Activated CD4-positive, alpha-beta memory T cell treated with anti-CD3 and anti-CD28 coated beads for 36 hours (primary cell): ENCODE results near the gene NAA25. TPM values are rescaled to one million over a fixed set of nuclear protein-coding genes. Genes with fewer than 3 reads are reported as not detected.

Experiments
- CTCF ChIA-PET: fragments of 350-600 bp; sonication (Branson Sonifier 250); formaldehyde crosslinking; loops from one replicate; lab custom pipeline; 2021; ENCODE audit warnings: antibody characterized with exemption, inconsistent platforms; lab: Charles Lee
- POLR2A ChIA-PET: fragments of 350-600 bp; sonication (Branson Sonifier 250); formaldehyde crosslinking; loops from one replicate; lab custom pipeline; 2021; ENCODE audit warnings: antibody characterized with exemption; lab: Charles Lee
- DNase-seq: peaks from one replicate; pipeline ENCODE4 v3.0.0-alpha.2; 2020
- H3K27ac Mint-ChIP-seq: one replicate; pipeline ENCODE4 v1.8.0; 2021; ENCODE audit warnings: mixed read lengths
- H3K27me3 Mint-ChIP-seq: one replicate; pipeline ENCODE4 v1.8.0; 2021; ENCODE audit warnings: mixed read lengths
- H3K36me3 Mint-ChIP-seq: one replicate; pipeline ENCODE4 v1.8.0; 2021; ENCODE audit warnings: mixed read lengths
- H3K4me1 Mint-ChIP-seq: one replicate; pipeline ENCODE4 v1.8.0; 2021; ENCODE audit warnings: low read depth, mixed read lengths
- H3K4me3 Mint-ChIP-seq: one replicate; pipeline ENCODE4 v1.8.0; 2021; ENCODE audit warnings: mild to moderate bottlenecking, mixed read lengths
- H3K9me3 Mint-ChIP-seq: one replicate; pipeline ENCODE4 v1.8.0; 2021; ENCODE audit warnings: mixed read lengths
- intact Hi-C: fragments of 100-400 bp; cut with micrococcal nuclease; formaldehyde crosslinking; loops from one replicate; pipeline ENCODE4 v1.15.1; 2023
- total RNA-seq, 2 experiments: library from RNA; stranded (reverse); gene quantifications; one replicate each; pipeline ENCODE4 v1.2.3, GENCODE V29; 2021

The NAA25 gene
- total RNA-seq, 2 experiments from 2014 or later: 41.7 to 43.3 TPM

DNA sequence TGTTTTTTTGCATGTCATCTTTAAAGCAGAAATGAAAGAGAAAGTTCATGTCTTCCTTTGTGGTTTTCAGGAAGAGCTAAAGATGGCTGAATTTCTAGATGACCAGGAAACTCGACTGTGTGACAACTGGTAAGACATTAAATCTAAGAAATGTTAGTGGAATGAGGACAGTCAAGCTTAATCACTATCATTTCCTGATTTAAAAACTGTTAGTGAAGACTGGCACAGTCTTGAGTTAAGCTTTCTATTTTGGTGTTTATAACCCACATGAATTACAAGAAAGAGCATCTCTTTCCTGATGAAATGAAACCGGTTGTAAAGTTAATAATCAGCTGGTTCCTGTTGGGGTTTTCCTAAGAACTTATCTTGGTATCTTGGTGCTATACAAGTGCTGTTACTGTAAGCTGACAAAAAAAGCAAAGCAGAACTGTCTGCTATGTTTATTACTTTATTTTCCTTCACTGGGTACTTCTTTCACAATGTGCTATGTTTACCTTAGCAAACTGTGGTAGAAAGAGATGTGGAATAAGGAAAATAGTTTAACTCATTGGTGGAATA, 21.9 kb upstream of the NAA25 start:
- Mint-ChIP-seq H3K4me3 (peak overlapping the region; percentile 55), H3K9me3 (no peaks in the 10 kb centered on the region), H3K36me3 (peaks cover 13% of the 10 kb centered on the region), H3K27ac (peak overlapping the region; percentile 76), H3K4me1 (peaks cover 56% of the 10 kb centered on the region), H3K27me3 (no peaks in the 10 kb centered on the region)
- intact Hi-C loops: loop anchor here (1.0 to 5.0 kb wide), 7 partner anchors 22 to 257 kb away; partner anchors contain the start of genes ERP29, NAA25 and TMEM116
- POLR2A ChIA-PET: interaction anchor here (0.6 to 2.3 kb wide), 11 partner anchors 15 to 289 kb away, joined by 3 to 24 read pairs (median 7); partner anchors contain the start of gene NAA25
- CTCF ChIA-PET: interaction anchor here (0.6 to 2.1 kb wide), 6 partner anchors 18 to 377 kb away, joined by 3 to 5 read pairs (median 4); no protein-coding TSS in a partner anchor
- DNase-seq: no peak

DNA sequence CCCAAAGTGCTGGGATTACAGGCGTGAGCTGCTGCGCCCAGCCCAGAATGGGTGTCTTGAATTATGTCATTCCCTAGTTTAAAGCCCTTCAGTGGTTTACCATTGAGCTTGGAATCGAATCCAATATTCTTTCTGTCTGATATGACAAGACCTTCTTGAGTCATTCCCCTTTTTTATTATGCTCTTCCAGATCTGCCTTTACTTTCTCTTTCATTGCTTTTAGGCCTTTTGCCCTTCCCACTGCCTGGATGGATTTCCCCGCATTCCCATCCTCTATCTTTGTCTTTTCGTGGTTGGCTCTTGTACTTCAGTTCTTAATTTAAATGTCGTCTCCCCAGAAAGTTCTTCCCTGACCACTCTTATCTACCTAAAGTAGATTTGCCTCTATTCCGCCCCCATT, 18.3 kb upstream of the NAA25 start:
- intact Hi-C loops: loop anchor here (5.0 kb wide), 1 partner anchor 280 kb away; the partner anchor contains the start of gene RPL6
- POLR2A ChIA-PET: interaction anchor here (0.9 to 3.2 kb wide), 5 partner anchors 12 to 113 kb away, joined by 3 to 60 read pairs (median 6); partner anchors contain the start of genes ERP29, NAA25 and TMEM116

DNA sequence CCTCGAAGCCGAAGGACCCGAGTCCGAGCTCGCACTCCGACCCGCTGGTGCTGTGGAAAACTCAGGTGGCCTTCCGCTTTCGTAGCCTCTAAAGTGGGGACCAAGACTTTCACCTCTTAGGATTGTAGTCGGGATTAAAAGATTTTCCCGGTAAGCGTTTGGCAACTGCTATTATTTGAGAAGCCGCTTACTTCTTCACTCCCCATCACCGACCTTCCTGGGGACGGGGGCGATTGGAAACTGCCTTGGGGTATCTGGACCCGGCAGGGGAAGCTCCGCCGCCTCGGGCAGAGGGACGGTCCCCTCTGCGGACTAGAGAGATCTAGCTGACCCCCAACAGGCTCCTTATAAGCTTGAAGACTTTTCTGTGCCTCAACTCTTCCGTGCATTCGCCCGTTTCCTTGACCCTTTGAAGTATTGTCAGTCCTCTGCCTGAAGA, 17.4 kb upstream of the NAA25 start:
- Mint-ChIP-seq H3K4me3 (peak overlapping the region; percentile 87), H3K9me3 (no peaks in the 10 kb centered on the region), H3K4me1 (peaks cover 40% of the 10 kb centered on the region), H3K27ac (peak overlapping the region; percentile 76), H3K27me3 (peaks cover 1% of the 10 kb centered on the region), H3K36me3 (peaks cover 3% of the 10 kb centered on the region)
- intact Hi-C loops: loop anchor here (1.0 to 5.0 kb wide), 3 partner anchors 17 to 281 kb away; partner anchors contain the start of gene RPL6
- DNase-seq: no peak
- ChIA-PET CTCF (interaction anchor here (1.0 to 2.8 kb wide), 4 partner anchors 14 to 39 kb away, joined by 3 to 12 read pairs (median 3); partner anchors contain the start of gene NAA25), POLR2A (interaction anchor here (1.0 to 3.2 kb wide), 7 partner anchors 9 to 112 kb away, joined by 3 to 60 read pairs (median 7); partner anchors contain the start of genes ERP29, NAA25 and TMEM116)

More for the DNA sequence above, 18.3 kb upstream of the NAA25 start:
- no peak for DNase-seq
- Mint-ChIP-seq H3K36me3 (peaks cover 6% of the 10 kb centered on the region), H3K9me3 (no peaks in the 10 kb centered on the region), H3K4me3 (peak overlapping the region; percentile 87), H3K4me1 (peaks cover 49% of the 10 kb centered on the region), H3K27ac (peak overlapping the region; percentile 76), H3K27me3 (no peaks in the 10 kb centered on the region)
- CTCF ChIA-PET: interaction anchor here (1.1 to 2.8 kb wide), 2 partner anchors 15 to 18 kb away, joined by 3 to 12 read pairs; partner anchors contain the start of gene NAA25

DNA sequence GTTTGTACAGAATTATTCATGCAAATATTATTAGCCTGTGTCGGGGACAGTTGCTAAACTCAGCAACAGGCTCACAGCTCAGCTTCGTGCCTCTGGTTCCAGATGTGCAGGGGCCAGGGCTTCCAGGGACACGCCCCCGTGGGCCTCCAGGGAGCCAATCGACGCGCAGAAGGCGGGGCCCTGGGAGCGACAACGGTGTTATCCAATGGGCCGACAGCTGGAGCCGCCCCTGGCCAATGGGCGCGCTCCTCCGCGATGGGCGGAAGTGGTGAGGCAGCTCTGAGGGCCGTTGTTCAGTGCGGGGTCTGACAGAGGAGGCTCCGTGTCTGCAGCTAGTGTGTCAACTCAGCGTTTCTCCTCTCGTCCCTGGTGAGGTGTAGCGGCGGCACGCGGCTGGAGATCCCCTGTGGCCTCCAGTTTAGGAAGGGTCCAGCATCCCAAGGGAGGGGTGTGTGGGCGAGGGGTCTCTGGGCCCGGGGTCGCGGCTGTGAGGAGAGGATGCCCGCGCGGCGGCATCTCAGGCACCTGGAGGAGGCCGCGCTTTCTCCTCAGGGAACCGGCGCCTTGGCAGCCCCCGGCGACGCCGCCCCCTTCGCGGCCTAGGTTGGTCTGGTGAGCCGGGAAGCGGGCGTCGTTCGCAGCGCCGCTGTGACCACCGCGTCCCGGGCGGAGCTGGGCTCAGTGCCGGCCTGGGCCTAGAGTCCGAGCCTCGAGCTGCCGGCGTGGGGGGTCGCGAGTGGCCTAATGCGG, 16.8 kb upstream of the NAA25 start, which contains the start of gene TRAFD1:
Gene TRAFD1, plus strand, starts transcription at position 311 of the 750 bp plus-strand sequence. CDS start 4,963 bp downstream, outside the sequence.
- Mint-ChIP-seq H3K27me3 (peaks cover 1% of the 10 kb centered on the region), H3K9me3 (no peaks in the 10 kb centered on the region), H3K27ac (peak within 1 kb of the TSS; percentile 87), H3K4me3 (peak within 1 kb of the TSS; percentile 87), H3K4me1 (peaks cover 36% of the 10 kb centered on the region), H3K36me3 (peaks cover 3% of the 10 kb centered on the region)
- POLR2A ChIA-PET: interaction anchor here (0.7 to 3.2 kb wide), 10 partner anchors 9 to 112 kb away, joined by 3 to 60 read pairs (median 7); partner anchors contain the start of genes ERP29, NAA25 and TMEM116
- DNase-seq: peak; percentile 99
- CTCF ChIA-PET: interaction anchor here (0.8 to 2.8 kb wide), 4 partner anchors 17 to 112 kb away, joined by 3 to 12 read pairs (median 3); partner anchors contain the start of genes ERP29, NAA25 and TMEM116
- intact Hi-C loops: loop anchor here (1.0 to 5.0 kb wide), 3 partner anchors 16 to 282 kb away; partner anchors contain the start of gene RPL6

DNA sequence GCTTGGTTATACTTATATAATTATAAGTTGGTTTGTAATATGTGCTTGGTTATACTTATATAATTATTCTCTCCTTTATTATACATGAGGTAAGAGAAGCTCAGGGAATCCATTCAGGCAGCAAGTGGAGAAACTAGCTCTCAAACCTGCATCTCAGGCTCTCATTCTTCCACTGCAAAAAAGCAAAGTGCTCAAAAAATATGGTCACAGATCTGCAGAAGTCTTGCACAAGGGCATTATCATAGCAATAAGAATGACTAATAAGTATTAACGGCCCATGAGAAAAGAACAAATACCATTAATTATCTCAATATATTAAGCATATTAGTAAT, 16.3 kb upstream of the NAA25 start:
- ChIA-PET POLR2A (interaction anchor here (0.7 to 3.2 kb wide), 10 partner anchors 8 to 111 kb away, joined by 3 to 60 read pairs (median 7); partner anchors contain the start of genes ERP29, NAA25 and TMEM116), CTCF (interaction anchor here (0.8 to 2.8 kb wide), 3 partner anchors 16 to 112 kb away, joined by 3 to 12 read pairs (median 3); partner anchors contain the start of genes ERP29, NAA25 and TMEM116)
- Mint-ChIP-seq H3K9me3 (no peaks in the 10 kb centered on the region), H3K27ac (peak overlapping the region; percentile 87), H3K4me3 (peak overlapping the region; percentile 87), H3K36me3 (peaks cover 3% of the 10 kb centered on the region), H3K4me1 (peaks cover 36% of the 10 kb centered on the region), H3K27me3 (peaks cover 1% of the 10 kb centered on the region)
- intact Hi-C loops: loop anchor here (1.0 to 5.0 kb wide), 3 partner anchors 16 to 282 kb away; partner anchors contain the start of gene RPL6
- no peak for DNase-seq

DNA sequence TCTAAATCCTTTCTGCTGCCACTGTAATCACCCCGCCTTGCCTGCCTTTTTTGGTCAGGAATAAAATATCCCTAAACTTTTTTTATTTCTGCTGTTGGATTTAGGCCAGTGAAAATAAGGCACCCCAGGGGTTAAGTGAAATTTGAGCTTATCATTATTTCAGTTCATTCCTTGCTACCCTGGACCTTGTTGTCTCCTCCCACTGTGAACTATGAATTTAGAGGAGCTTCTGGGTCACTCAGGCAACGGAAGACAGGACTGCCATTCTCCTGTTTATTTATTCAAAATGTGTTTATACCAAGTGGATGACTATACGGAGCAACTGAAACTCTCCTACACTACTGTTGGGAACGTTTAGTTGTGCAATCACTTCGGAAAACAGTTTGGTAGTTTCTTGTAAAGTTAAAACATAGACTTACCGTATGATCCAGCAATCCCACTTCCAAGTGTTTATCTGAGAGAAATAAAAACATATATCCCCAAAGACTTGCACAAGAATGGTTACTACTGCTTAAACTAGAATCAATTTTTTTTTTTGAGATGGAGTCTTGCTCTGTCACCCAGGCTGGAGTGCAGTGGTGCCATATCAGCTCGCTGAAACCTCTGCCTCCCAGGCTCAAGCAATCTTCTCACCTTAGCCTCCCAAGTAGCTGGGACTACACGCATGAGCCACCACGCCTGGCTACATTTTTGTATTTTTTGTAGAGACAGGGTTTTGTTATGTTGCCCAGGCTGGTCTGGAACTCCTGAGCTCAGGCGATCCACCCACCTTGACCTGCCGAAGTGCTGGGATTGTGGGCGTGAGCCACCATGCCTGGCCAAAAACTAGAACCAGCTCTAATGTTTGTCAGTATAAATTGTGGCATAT, 14.5 kb upstream of the NAA25 start:
- Mint-ChIP-seq H3K4me3 (no peak overlapping the region), H3K36me3 (peaks cover 3% of the 10 kb centered on the region), H3K27ac (no peak overlapping the region), H3K4me1 (peaks cover 20% of the 10 kb centered on the region), H3K27me3 (peaks cover 1% of the 10 kb centered on the region), H3K9me3 (no peaks in the 10 kb centered on the region)
- intact Hi-C loops: no loop called here
- CTCF ChIA-PET: interaction anchor here (0.7 kb wide), 1 partner anchor 302 kb away, joined by 4 read pairs; no protein-coding TSS in a partner anchor
- POLR2A ChIA-PET: interaction anchor here (0.6 kb wide), 1 partner anchor 247 kb away, joined by 3 read pairs; no protein-coding TSS in a partner anchor
- no peak for DNase-seq

DNA sequence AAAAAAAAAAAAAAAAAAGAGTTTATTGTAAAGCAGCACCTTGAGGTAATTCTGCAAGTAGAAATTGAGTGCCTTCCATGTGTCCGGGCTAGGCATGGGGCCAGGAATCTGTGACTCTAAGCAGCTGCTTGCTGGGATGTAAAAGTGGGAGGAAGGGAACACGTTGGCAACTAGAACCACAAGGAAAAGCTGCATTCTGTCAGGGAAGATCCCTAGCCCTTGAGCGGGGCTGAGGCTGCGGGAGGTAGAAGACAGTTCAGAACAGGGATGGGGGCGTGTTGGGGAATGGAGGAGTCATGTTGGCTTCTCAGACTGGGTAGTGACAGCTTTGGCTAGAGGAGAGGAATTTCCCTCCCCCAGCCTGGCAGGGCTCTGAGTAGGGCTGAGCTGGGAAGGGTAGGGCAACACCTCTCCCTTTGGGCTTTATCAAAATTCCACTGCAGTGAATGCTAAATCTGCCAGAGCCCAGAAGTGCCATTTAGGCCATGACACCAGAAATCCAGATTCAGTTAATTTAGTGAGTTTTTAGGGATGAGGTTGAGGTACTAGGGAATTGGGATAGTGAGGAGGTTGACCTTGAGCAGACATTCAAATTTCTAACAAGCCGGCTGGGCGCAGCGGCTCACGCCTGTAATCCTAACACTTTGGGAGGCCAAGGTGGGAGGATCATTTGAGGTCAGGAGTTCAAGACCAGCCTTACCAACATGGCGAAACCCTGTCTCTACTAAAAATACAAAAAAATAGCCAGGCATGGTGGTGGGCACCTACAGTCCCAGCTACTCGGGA, 13.4 kb upstream of the NAA25 start:
- H3K36me3 Mint-ChIP-seq: peaks cover 3% of the 10 kb centered on the region
- H3K27me3 Mint-ChIP-seq: peaks cover 1% of the 10 kb centered on the region
- no peak overlapping the region for H3K27ac Mint-ChIP-seq
- intact Hi-C loops: no loop called here
- H3K4me1 Mint-ChIP-seq: peaks cover 13% of the 10 kb centered on the region
- CTCF ChIA-PET: interaction anchor here (0.7 kb wide), 1 partner anchor 303 kb away, joined by 4 read pairs; no protein-coding TSS in a partner anchor
- no peak for DNase-seq
- no peak overlapping the region for H3K4me3 Mint-ChIP-seq
- H3K9me3 Mint-ChIP-seq: no peaks in the 10 kb centered on the region
- POLR2A ChIA-PET: no interaction called here

DNA sequence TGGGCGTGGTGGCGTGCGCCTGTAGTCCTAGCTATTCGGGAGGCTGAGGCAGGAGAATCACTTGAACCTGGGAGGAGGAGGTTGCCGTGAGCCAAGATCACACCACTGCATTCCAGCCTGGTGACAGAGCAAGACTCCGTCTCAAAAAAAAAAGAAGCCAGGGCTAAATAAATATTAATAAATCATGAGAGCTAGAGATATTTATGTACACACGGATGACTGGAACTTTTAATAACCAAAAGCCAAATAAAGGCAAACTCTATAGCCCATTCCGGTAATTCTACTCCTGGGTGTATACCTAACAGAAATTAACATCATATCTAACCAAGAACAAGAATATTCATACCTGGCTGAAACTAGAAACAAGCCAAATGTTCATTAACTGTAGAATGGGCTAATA, 9.1 kb upstream of the NAA25 start:
- POLR2A ChIA-PET: no interaction called here
- Mint-ChIP-seq H3K4me1 (peaks cover 11% of the 10 kb centered on the region), H3K27ac (no peak overlapping the region), H3K9me3 (no peaks in the 10 kb centered on the region), H3K4me3 (no peak overlapping the region), H3K27me3 (peaks cover 1% of the 10 kb centered on the region), H3K36me3 (no peaks in the 10 kb centered on the region)
- intact Hi-C loops: no loop called here
- DNase-seq: no peak
- CTCF ChIA-PET: no interaction called here

DNA sequence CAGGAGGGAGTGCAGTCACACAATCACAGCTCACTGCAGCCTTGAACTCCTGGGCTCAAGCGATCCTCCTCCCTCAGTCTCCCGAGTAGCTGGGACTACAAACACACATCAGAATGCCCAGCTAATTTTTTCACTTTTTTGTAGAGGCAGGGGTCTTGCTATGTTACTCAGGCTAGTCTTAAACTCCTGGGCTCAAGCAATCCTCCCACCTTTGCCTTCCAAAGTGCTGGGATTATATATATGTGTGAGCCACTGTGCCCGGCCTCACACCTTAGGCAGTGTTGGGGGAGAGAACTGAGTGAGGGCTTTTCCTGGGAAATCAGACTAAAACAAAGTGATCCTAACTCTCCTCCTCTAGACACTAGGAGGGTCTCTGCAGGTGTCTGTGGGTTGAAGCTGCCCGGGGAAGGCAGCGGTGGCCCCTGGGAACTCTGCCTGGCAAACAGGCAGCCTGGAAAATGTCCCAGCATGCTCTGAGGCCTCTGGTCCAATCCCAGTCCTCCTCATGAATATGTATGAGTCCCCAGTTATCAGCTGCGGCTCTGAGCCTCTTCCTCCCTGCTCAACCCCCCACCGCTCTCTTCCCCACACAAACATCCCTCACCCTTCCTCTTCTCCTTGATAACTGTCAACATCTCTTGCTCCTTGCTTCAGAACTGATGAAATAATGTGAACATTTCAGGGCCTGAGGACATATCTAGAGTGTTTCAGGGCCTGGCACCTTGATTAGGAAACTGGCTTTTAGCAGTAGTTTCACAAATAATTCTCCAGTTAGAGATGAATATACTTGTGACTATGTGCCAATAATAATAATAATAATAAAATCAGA, 7.9 kb upstream of the NAA25 start:
- H3K27ac Mint-ChIP-seq: no peak overlapping the region
- ChIA-PET POLR2A (interaction anchor here (1.8 kb wide), 1 partner anchor 9 kb away, joined by 7 read pairs; the partner anchor contains the start of gene TRAFD1), CTCF (no interaction called here)
- H3K9me3 Mint-ChIP-seq: no peaks in the 10 kb centered on the region
- H3K36me3 Mint-ChIP-seq: no peaks in the 10 kb centered on the region
- H3K27me3 Mint-ChIP-seq: no peaks in the 10 kb centered on the region
- H3K4me3 Mint-ChIP-seq: no peak overlapping the region
- no peak for DNase-seq
- intact Hi-C loops: no loop called here
- H3K4me1 Mint-ChIP-seq: peaks cover 19% of the 10 kb centered on the region
